HCT116 (cell line): ENCODE results near the gene OR5B21.

Experiments used
- ATF3 ChIP-seq: IDR thresholded peaks from 2 replicates; pipeline ENCODE4 v1.6.1; 2012
- CEBPB ChIP-seq: IDR thresholded peaks from 2 replicates; pipeline ENCODE4 v1.6.1; 2012; ENCODE audit warnings: low read depth
- EZH2 ChIP-seq: fragments of 200-600 bp; sonication (generic); IDR thresholded peaks from 2 replicates; pipeline ENCODE4 v1.6.1; 2017; ENCODE audit warnings: antibody characterized with exemption, mixed run types
- EZH2phosphoT487 ChIP-seq: fragments of 200-600 bp; IDR thresholded peaks from 2 replicates; pipeline ENCODE4 v1.6.1; 2018; ENCODE audit warnings: antibody characterized with exemption, borderline replicate concordance
- POLR2A ChIP-seq: IDR thresholded peaks from 2 replicates; pipeline ENCODE4 v1.7.0; 2011; ENCODE audit warnings: borderline replicate concordance; ENCODE audit not compliant: insufficient read depth, insufficient read length; ENCODE audit errors: extremely low read depth
- POLR2AphosphoS5 ChIP-seq: IDR thresholded peaks from 2 replicates; pipeline ENCODE4 v1.6.1; 2011; ENCODE audit warnings: mild to moderate bottlenecking, low read depth, low read length, moderate library complexity
- SIN3A ChIP-seq: IDR thresholded peaks from 2 replicates; pipeline ENCODE4 v1.6.1; 2012; ENCODE audit warnings: low read depth
- TF ChIP-seq, protein P1 (sequence below), 3 experiments: fragments of 200-600 bp in 1 of 3; sonication (generic) in 1 of 3; IDR thresholded peaks in 2 of 3; conservative IDR thresholded peaks in 1 of 3; 2 replicates each; pipeline ENCODE4 v1.5.1; 2012 to 2017; ENCODE audit warnings: low read depth in 2 of 3, low read length in 2 of 3, antibody characterized with exemption in 1 of 3, borderline replicate concordance in 1 of 3, control low read depth in 1 of 3, mild to moderate bottlenecking in 1 of 3, mixed read lengths in 1 of 3, mixed run types in 1 of 3, moderate library complexity in 1 of 3; ENCODE audit not compliant: insufficient read depth in 1 of 3

GRCh38 chr11:58490827-58491226 lies 17.1 kb downstream of the OR5B21 start:
- TF ChIP-seq, protein P1, sequence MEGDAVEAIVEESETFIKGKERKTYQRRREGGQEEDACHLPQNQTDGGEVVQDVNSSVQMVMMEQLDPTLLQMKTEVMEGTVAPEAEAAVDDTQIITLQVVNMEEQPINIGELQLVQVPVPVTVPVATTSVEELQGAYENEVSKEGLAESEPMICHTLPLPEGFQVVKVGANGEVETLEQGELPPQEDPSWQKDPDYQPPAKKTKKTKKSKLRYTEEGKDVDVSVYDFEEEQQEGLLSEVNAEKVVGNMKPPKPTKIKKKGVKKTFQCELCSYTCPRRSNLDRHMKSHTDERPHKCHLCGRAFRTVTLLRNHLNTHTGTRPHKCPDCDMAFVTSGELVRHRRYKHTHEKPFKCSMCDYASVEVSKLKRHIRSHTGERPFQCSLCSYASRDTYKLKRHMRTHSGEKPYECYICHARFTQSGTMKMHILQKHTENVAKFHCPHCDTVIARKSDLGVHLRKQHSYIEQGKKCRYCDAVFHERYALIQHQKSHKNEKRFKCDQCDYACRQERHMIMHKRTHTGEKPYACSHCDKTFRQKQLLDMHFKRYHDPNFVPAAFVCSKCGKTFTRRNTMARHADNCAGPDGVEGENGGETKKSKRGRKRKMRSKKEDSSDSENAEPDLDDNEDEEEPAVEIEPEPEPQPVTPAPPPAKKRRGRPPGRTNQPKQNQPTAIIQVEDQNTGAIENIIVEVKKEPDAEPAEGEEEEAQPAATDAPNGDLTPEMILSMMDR (IDR thresholded peaks at IDR 0.05 in 2 of 3, conservative IDR thresholded peaks at IDR 0.05 in 1 of 3; ENCODE audit: borderline replicate concordance in 1 of 3, insufficient read depth in 1 of 3, low read depth in 2 of 3, low read length in 2 of 3): no peak
- TF ChIP-seq POLR2A (no peak), POLR2AphosphoS5 (no peak), ATF3 (no peak), EZH2 (no peak), CEBPB (no peak), EZH2phosphoT487 (no peak), SIN3A (no peak)
